HCT116 (cell line): ENCODE measurements around the gene LGI2. TPM values are rescaled to one million over a fixed set of nuclear protein-coding genes. Genes with fewer than 3 reads are reported as not detected.

ENCODE experiments used
- ATAC-seq: fragments of 200-7000 bp; cut with Tn5 transposase; 2 replicates; pipeline ENCODE4 v1.9.1; 2020; ENCODE audit warnings: mild to moderate bottlenecking, moderate library complexity
- BruUV-seq: library from RNA; stranded (reverse); fragments of 400-500 nt; replicated peaks from 2 replicates; lab custom pipeline; 2021; lab: Mats Ljungman, UMichigan
- CTCF ChIA-PET: fragments of 300-600 bp; sonication (Branson Sonifier 250); formaldehyde crosslinking; loops from one replicate; lab custom pipeline; 2021; ENCODE audit warnings: antibody characterized with exemption; lab: Charles Lee
- POLR2A ChIA-PET: fragments of 300-600, 350-600 bp; sonication (Branson Sonifier 250); formaldehyde crosslinking; loops from one replicate; lab custom pipeline; 2021; ENCODE audit warnings: antibody characterized with exemption; lab: Charles Lee
- RAD21 ChIA-PET, 2 experiments: fragments of 300-600 bp; sonication (Branson Sonifier 250); formaldehyde crosslinking; loops; one replicate each; lab custom pipeline; 2023; ENCODE audit warnings: low total read pairs in 2 of 2; ENCODE audit not compliant: uncharacterized antibody in 2 of 2, unreplicated experiment in 2 of 2, low non-redundant PET in 1 of 2; lab: Charles Lee
- DNase-seq: peaks from one replicate; pipeline ENCODE4 v3.0.0-alpha.2; 2010; ENCODE audit warnings: low read depth, low spot score
- H2AFZ ChIP-seq: fragments of 200-600 bp; shearing (Covaris generic), sonication (generic); 2 replicates; pipeline ENCODE4 v1.6.1; 2017; ENCODE audit warnings: low read depth, mixed run types, mixed read lengths, antibody characterized with exemption, low read length; ENCODE audit not compliant: poor library complexity, severe bottlenecking
- H3K27ac ChIP-seq: 2 replicates; pipeline ENCODE4 v1.5.1; 2012; ENCODE audit warnings: low read depth, low read length
- H3K27me3 ChIP-seq: fragments of 200-600 bp; sonication (generic); 2 replicates; pipeline ENCODE4 v1.6.1; 2016; ENCODE audit warnings: mixed run types, low read length, mixed read lengths; ENCODE audit not compliant: insufficient read depth
- H3K36me3 ChIP-seq, 2 experiments: fragments of 200-500 bp in 1 of 2; fragments of 200-600 bp in 1 of 2; sonication (Bioruptor generic) in 1 of 2; sonication (generic) in 1 of 2; 2 replicates each; pipeline versions ENCODE4 v1.5.1 to v1.6.1; 2014 to 2016; ENCODE audit warnings: low read length in 2 of 2, inconsistent platforms in 1 of 2, mixed read lengths in 1 of 2, mixed run types in 1 of 2; ENCODE audit not compliant: insufficient read depth in 2 of 2, control insufficient read depth in 1 of 2
- H3K4me1 ChIP-seq, 2 experiments: fragments of 200-600 bp in 1 of 2; sonication (generic) in 1 of 2; 2 replicates each; pipeline versions ENCODE4 v1.5.1 to v1.6.1; 2012 to 2017; ENCODE audit warnings: low read length in 2 of 2, inconsistent platforms in 1 of 2, mild to moderate bottlenecking in 1 of 2, mixed read lengths in 1 of 2, mixed run types in 1 of 2, moderate library complexity in 1 of 2; ENCODE audit not compliant: insufficient read depth in 2 of 2, control insufficient read depth in 1 of 2
- H3K4me2 ChIP-seq: fragments of 200-600 bp; sonication (generic); 2 replicates; pipeline ENCODE4 v1.6.1; 2017; ENCODE audit warnings: mixed run types, low read length, mixed read lengths
- H3K4me3 ChIP-seq, 2 experiments: fragments of 200-600 bp in 1 of 2; sonication (generic) in 1 of 2; replicated peaks in 1 of 2; 2 replicates each; pipeline ENCODE4 v1.5.1; 2011 to 2016; ENCODE audit warnings: low read length in 2 of 2, control low read depth in 1 of 2, low read depth in 1 of 2, mild to moderate bottlenecking in 1 of 2, mixed read lengths in 1 of 2, mixed run types in 1 of 2
- H3K79me2 ChIP-seq: fragments of 200-600 bp; sonication (generic); 2 replicates; pipeline ENCODE4 v1.6.1; 2017; ENCODE audit warnings: mild to moderate bottlenecking, mixed run types, low read length, moderate library complexity, mixed read lengths; ENCODE audit not compliant: insufficient read depth
- H3K9ac ChIP-seq: fragments of 200-600 bp; sonication (generic); 2 replicates; pipeline ENCODE4 v1.6.1; 2016; ENCODE audit warnings: low read length, mixed read lengths
- H3K9me2 ChIP-seq: fragments of 200-600 bp; sonication (generic), shearing (Covaris generic); 2 replicates; pipeline ENCODE4 v1.6.1; 2017; ENCODE audit warnings: mixed run types, mild to moderate bottlenecking, moderate library complexity; ENCODE audit not compliant: insufficient read depth
- H3K9me3 ChIP-seq, 2 experiments: fragments of 200-500 bp in 1 of 2; fragments of 200-600 bp in 1 of 2; sonication (Bioruptor generic) in 1 of 2; sonication (generic) in 1 of 2; 2 replicates each; pipeline ENCODE4 v1.6.1; 2014 to 2017; ENCODE audit warnings: low read length in 2 of 2, mixed read lengths in 2 of 2, inconsistent platforms in 1 of 2, low read depth in 1 of 2, mild to moderate bottlenecking in 1 of 2, mixed run types in 1 of 2, moderate library complexity in 1 of 2; ENCODE audit not compliant: control insufficient read depth in 1 of 2, insufficient read depth in 1 of 2
- H4K20me1 ChIP-seq: fragments of 200-600 bp; sonication (generic), shearing (Covaris generic); 2 replicates; pipeline ENCODE4 v1.6.1; 2017; ENCODE audit warnings: mixed run types, mild to moderate bottlenecking, moderate library complexity; ENCODE audit not compliant: insufficient read depth
- CBX3 ChIP-seq: IDR thresholded peaks from 2 replicates; pipeline ENCODE4 v1.6.1; 2012; ENCODE audit warnings: low read depth
- CEBPB ChIP-seq: IDR thresholded peaks from 2 replicates; pipeline ENCODE4 v1.6.1; 2012; ENCODE audit warnings: low read depth
- ELF1 ChIP-seq: IDR thresholded peaks from 2 replicates; pipeline ENCODE4 v1.6.1; 2012; ENCODE audit warnings: low read depth, borderline replicate concordance
- FOSL1 ChIP-seq: IDR thresholded peaks from 2 replicates; pipeline ENCODE4 v1.6.1; 2012; ENCODE audit warnings: low read depth
- JUND ChIP-seq: IDR thresholded peaks from 2 replicates; pipeline ENCODE4 v1.6.1; 2012
- POLR2A ChIP-seq: IDR thresholded peaks from 2 replicates; pipeline ENCODE4 v1.7.0; 2011; ENCODE audit warnings: borderline replicate concordance; ENCODE audit not compliant: insufficient read depth, insufficient read length; ENCODE audit errors: extremely low read depth
- POLR2AphosphoS5 ChIP-seq: IDR thresholded peaks from 2 replicates; pipeline ENCODE4 v1.6.1; 2011; ENCODE audit warnings: mild to moderate bottlenecking, low read depth, low read length, moderate library complexity
- RAD21 ChIP-seq: IDR thresholded peaks from 2 replicates; pipeline ENCODE4 v1.6.1; 2012; ENCODE audit warnings: low read depth, mild to moderate bottlenecking
- SP1 ChIP-seq: IDR thresholded peaks from 2 replicates; pipeline ENCODE4 v1.6.1; 2012; ENCODE audit warnings: low read depth
- TCF7L2 ChIP-seq: IDR thresholded peaks from 2 replicates; pipeline ENCODE4 v1.7.0; 2011; ENCODE audit warnings: borderline replicate concordance, inconsistent platforms; ENCODE audit not compliant: insufficient read depth, insufficient read length; ENCODE audit errors: extremely low read depth
- YY1 ChIP-seq: IDR thresholded peaks from 2 replicates; pipeline ENCODE4 v1.6.1; 2011; ENCODE audit warnings: low read length, low read depth, moderate library complexity, mild to moderate bottlenecking; ENCODE audit not compliant: insufficient replicate concordance; ENCODE audit errors: extremely low read depth
- ZFX ChIP-seq: fragments of 450-650 bp; IDR thresholded peaks from 2 replicates; pipeline ENCODE4 v1.6.1; 2017
- ZNF274 ChIP-seq: fragments of 200-500 bp; sonication (Bioruptor generic); IDR thresholded peaks from 2 replicates; pipeline ENCODE4 v1.6.1; 2014; ENCODE audit warnings: mild to moderate bottlenecking, low read depth, low read length, inconsistent platforms
- intact Hi-C: fragments of 100-400 bp; cut with micrococcal nuclease; formaldehyde crosslinking; loops from 2 replicates; pipeline ENCODE4 v1.10.0; 2022
- total RNA-seq: library from RNA; stranded (reverse); gene quantifications from one replicate; pipeline ENCODE4 v1.2.1, GENCODE V29; 2021; ENCODE audit not compliant: unreplicated experiment
- TF ChIP-seq, protein P1 (sequence below): IDR thresholded peaks from 2 replicates; pipeline ENCODE4 v1.6.1; 2012; ENCODE audit warnings: low read depth
- TF ChIP-seq, protein P2 (sequence below), 3 experiments: fragments of 200-600 bp in 1 of 3; sonication (generic) in 1 of 3; IDR thresholded peaks in 2 of 3; conservative IDR thresholded peaks in 1 of 3; 2 replicates each; pipeline ENCODE4 v1.5.1; 2012 to 2017; ENCODE audit warnings: low read depth in 2 of 3, low read length in 2 of 3, antibody characterized with exemption in 1 of 3, borderline replicate concordance in 1 of 3, control low read depth in 1 of 3, mild to moderate bottlenecking in 1 of 3, mixed read lengths in 1 of 3, mixed run types in 1 of 3, moderate library complexity in 1 of 3; ENCODE audit not compliant: insufficient read depth in 1 of 3
- TF ChIP-seq, protein P3 (sequence below): IDR thresholded peaks from 2 replicates; pipeline ENCODE4 v1.6.1; 2011; ENCODE audit warnings: mild to moderate bottlenecking, low read length, moderate library complexity; ENCODE audit not compliant: insufficient replicate concordance; ENCODE audit errors: extremely low read depth
- TF ChIP-seq, protein P4 (sequence below): IDR thresholded peaks from 2 replicates; pipeline ENCODE4 v1.6.1; 2012

LGI2 gene
- total RNA-seq, 1 experiment from 2014 or later: not detected

DNA sequence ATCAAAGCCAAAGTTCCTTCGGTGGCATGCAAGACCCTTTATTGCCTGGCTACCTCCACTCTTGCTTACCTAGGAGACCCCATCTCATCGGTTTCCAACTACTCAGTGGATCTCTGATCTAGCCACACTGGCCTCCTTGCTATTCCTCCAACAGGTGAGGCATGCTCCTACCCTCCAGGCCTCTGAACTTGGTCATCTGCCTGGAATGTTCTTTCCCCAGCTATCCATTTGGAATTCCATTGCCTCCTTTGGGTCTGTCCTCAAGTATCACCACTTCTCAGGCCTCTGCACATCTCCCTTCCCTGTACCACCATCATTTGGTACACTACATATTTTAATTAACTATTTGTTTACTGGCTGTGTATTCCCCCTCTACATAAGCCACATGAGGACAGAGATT is 11.2 kb downstream of the LGI2 start:
- H4K20me1 ChIP-seq: no peaks in the 10 kb centered on the region
- H3K9me3 ChIP-seq: no peaks in the 10 kb centered on the region
- H3K9ac ChIP-seq: no peak overlapping the region
- no peaks in the 10 kb centered on the region for H3K36me3 ChIP-seq
- no peak overlapping the region for H3K4me3 ChIP-seq
- ChIA-PET RAD21 (no interaction called here), CTCF (no interaction called here), POLR2A (no interaction called here)
- DNase-seq (no peak), ATAC-seq (no peak)
- H3K27ac ChIP-seq: no peak overlapping the region
- no peak overlapping the region for H3K4me2 ChIP-seq
- H3K4me1 ChIP-seq: no peaks in the 10 kb centered on the region
- no TSS peak for BruUV-seq
- H3K27me3 ChIP-seq: peaks cover 19% of the 10 kb centered on the region
- intact Hi-C loops: no loop called here
- no peak for TF ChIP-seq JUND
- no peak for TF ChIP-seq SP1
- no peak for TF ChIP-seq ZNF274
- TF ChIP-seq, protein P1, sequence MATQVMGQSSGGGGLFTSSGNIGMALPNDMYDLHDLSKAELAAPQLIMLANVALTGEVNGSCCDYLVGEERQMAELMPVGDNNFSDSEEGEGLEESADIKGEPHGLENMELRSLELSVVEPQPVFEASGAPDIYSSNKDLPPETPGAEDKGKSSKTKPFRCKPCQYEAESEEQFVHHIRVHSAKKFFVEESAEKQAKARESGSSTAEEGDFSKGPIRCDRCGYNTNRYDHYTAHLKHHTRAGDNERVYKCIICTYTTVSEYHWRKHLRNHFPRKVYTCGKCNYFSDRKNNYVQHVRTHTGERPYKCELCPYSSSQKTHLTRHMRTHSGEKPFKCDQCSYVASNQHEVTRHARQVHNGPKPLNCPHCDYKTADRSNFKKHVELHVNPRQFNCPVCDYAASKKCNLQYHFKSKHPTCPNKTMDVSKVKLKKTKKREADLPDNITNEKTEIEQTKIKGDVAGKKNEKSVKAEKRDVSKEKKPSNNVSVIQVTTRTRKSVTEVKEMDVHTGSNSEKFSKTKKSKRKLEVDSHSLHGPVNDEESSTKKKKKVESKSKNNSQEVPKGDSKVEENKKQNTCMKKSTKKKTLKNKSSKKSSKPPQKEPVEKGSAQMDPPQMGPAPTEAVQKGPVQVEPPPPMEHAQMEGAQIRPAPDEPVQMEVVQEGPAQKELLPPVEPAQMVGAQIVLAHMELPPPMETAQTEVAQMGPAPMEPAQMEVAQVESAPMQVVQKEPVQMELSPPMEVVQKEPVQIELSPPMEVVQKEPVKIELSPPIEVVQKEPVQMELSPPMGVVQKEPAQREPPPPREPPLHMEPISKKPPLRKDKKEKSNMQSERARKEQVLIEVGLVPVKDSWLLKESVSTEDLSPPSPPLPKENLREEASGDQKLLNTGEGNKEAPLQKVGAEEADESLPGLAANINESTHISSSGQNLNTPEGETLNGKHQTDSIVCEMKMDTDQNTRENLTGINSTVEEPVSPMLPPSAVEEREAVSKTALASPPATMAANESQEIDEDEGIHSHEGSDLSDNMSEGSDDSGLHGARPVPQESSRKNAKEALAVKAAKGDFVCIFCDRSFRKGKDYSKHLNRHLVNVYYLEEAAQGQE: no peak
- TF ChIP-seq ELF1: no peak
- TF ChIP-seq CBX3: no peak
- TF ChIP-seq, protein P2, sequence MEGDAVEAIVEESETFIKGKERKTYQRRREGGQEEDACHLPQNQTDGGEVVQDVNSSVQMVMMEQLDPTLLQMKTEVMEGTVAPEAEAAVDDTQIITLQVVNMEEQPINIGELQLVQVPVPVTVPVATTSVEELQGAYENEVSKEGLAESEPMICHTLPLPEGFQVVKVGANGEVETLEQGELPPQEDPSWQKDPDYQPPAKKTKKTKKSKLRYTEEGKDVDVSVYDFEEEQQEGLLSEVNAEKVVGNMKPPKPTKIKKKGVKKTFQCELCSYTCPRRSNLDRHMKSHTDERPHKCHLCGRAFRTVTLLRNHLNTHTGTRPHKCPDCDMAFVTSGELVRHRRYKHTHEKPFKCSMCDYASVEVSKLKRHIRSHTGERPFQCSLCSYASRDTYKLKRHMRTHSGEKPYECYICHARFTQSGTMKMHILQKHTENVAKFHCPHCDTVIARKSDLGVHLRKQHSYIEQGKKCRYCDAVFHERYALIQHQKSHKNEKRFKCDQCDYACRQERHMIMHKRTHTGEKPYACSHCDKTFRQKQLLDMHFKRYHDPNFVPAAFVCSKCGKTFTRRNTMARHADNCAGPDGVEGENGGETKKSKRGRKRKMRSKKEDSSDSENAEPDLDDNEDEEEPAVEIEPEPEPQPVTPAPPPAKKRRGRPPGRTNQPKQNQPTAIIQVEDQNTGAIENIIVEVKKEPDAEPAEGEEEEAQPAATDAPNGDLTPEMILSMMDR (IDR thresholded peaks at IDR 0.05 in 2 of 3, conservative IDR thresholded peaks at IDR 0.05 in 1 of 3; ENCODE audit: borderline replicate concordance in 1 of 3, insufficient read depth in 1 of 3, low read depth in 2 of 3, low read length in 2 of 3): no peak
- TF ChIP-seq, protein P3, sequence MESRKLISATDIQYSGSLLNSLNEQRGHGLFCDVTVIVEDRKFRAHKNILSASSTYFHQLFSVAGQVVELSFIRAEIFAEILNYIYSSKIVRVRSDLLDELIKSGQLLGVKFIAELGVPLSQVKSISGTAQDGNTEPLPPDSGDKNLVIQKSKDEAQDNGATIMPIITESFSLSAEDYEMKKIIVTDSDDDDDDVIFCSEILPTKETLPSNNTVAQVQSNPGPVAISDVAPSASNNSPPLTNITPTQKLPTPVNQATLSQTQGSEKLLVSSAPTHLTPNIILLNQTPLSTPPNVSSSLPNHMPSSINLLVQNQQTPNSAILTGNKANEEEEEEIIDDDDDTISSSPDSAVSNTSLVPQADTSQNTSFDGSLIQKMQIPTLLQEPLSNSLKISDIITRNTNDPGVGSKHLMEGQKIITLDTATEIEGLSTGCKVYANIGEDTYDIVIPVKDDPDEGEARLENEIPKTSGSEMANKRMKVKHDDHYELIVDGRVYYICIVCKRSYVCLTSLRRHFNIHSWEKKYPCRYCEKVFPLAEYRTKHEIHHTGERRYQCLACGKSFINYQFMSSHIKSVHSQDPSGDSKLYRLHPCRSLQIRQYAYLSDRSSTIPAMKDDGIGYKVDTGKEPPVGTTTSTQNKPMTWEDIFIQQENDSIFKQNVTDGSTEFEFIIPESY: no peak
- TF ChIP-seq FOSL1: no peak
- no peak for TF ChIP-seq TCF7L2
- no peak for TF ChIP-seq POLR2A
- no peak for TF ChIP-seq CEBPB
- no peak for TF ChIP-seq ZFX
- TF ChIP-seq POLR2AphosphoS5: no peak
- TF ChIP-seq RAD21: no peak
- TF ChIP-seq, protein P4, sequence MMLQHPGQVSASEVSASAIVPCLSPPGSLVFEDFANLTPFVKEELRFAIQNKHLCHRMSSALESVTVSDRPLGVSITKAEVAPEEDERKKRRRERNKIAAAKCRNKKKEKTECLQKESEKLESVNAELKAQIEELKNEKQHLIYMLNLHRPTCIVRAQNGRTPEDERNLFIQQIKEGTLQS: no peak
- no peak for TF ChIP-seq YY1
- no peaks in the 10 kb centered on the region for H3K9me2 ChIP-seq
- no peak overlapping the region for H2AFZ ChIP-seq
- no peaks in the 10 kb centered on the region for H3K79me2 ChIP-seq
